COLO668 (cell line): ENCODE measurements around the gene CTNNBL1.

Source experiments
- DNase-seq: peaks from one replicate; lab custom pipeline; 2025; ENCODE audit not compliant: unreplicated experiment; lab: John Stamatoyannopoulos, UW

Gene CTNNBL1

DNA sequence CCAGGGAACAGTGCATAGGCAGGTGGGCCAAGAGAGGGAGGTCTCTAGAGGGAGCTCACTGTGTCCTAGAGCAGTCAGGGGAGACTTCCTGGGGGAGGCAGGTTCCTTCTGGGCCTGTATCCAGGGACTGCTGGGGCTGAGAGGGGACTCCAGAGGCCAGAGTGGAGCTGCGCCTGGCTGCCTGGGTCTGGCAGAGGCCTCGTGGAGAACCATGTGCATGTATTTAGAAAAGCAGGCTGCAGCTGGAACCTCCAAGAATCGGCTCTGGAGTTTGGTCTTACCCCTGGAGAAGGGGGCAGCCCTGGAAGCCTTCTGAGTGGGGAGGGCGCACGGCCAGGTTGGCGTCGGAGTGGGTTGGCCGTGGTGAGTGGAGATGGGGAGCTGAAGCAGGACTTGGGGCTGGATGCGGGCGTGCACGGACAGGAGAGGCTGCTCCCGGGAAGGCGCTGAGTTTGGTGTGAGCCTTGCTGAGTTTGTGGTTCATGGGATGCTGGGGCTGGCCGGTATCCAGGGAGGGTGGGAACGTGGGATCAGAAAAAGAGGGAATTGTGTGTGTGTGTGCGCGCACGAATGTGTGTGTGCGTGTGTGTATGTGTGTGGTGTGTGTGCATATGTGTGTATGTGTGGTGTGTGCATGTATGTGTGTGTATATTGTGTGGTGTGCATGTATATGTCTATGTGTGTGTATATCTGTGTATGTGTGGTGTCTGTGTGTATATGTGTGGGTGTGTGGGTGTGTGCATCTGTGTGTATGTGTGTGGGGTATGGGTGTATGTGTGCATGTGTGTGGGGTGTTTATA lies 219.9 kb downstream of the CTNNBL1 start:
- DNase-seq, result no peak

- no peak for DNase-seq
Measured at GRCh38 chr20:37914367-37914671, 220.5 kb downstream of the CTNNBL1 start.

DNA sequence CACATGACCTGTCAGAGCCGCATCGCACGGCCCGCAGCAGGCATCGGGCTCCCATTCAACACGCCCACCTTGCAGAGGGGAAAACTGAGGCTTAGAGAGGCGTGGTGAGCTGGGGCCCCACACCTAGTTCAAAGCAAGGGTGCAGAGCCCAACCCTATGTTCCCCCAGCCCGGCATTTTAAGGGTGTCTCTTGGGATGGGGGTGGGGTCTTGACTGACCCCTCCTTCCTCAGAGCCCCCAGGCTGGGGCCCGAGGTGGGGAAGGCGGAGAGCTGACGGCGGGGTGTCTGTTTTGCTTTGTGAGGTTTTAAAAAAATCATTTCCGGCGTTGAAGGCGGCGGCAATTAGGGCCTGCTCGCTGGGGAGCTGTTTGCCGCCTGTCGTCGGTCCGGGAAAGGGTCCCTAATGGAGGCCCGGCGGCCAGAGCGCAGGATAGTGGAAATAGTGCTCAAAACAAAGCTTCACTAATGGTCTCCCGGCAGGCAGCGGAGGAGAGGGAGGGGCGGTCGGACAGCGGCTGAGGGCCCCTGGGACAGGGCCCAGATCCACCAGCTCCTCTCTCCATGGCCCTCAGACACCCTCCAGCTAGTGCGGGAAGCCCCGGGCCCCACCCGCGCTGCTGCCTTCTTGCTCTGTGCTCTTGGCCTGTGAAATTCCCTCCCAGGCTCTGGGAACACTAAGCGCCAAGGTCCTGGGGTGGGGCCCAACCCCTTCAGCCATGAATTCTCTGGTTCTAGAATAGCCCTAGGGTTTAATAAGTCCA lies 221.0 kb downstream of the CTNNBL1 start:
- peak; percentile 19 for DNase-seq

- no peak for DNase-seq
Measured at GRCh38 chr20:37915434-37915787, 221.6 kb downstream of the CTNNBL1 start.

DNA sequence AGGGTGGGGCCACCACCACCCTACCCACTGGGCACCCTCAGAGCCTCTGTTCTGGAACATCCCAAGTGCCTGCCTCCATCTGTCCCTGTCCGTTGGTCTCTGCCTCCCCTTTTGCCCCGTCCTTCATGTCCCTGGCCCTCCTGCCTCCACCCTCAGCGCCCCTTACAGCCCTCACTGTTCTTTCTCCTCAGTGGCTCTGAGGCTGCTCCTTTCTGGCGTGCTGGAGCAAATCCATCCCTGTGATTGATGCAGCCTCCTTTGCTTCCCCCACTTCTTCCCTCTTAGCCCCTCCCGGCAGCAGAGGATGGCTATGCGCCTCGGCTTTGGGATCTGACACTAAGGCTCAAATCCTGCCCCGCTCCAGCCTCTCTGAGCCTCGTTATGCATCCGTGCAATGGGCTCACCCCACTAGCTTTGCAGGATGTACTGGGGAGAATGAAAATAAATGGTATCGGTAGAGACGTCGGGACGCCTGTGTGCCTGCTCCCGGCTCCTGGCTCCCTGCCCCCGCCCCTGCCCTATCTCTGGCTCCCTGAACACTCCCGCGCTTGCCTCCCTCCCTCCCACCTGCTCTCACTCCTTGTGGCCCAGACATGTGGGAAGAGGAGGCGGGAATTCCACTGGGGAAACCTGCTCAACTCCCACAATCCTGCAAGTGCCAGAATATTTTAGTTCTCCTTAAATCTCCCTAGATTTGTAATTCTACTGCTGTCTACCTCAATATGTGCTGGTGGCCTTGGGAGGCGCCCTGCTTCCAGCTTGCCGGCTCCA lies 222.2 kb downstream of the CTNNBL1 start:
- peak; percentile 36 for DNase-seq

- no peak for DNase-seq
Measured at GRCh38 chr20:37917461-37917860, 223.6 kb downstream of the CTNNBL1 start.

GRCh38 chr20:37918035-37918434 lies 224.2 kb downstream of the CTNNBL1 start:
- no peak for DNase-seq

DNA sequence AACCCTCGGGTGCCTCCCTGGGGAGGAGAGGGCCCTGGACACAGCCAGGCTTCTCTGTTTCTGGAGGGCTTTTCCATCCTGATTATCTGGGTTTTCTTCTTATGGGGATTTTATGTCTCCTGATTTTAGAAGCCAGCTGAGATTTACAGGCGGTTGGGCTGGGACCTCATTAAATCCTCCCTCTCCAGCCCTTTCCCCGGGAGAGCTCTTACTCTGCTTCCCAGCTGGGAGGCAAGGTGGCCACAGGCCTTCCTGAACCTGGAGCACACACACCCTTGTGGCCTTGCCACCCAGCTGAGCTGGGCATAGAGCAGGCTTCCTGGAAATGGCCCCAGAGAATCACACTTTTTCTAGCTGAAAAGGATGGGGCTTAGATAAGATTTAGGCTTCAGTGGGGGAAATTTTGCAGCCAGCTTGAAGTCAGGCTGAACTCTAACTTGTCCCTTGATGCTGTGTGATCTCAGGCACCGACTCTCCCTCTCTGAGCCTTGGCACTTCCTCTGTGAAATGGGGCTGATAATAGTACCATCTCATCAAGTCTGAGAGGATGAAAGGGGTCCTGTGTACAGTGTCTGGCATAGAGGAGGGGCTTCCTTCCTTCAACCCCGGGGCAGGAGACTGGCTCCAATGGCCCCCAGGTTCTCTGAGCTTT lies 225.7 kb downstream of the CTNNBL1 start:
- DNase-seq, result no peak

- DNase-seq, result peak; percentile 54
Measured at GRCh38 chr20:37920270-37920669, 226.4 kb downstream of the CTNNBL1 start.

- DNase-seq, result no peak
Measured at GRCh38 chr20:37920679-37921322, 227.0 kb downstream of the CTNNBL1 start.

- no peak for DNase-seq
Measured at GRCh38 chr20:37921341-37921929, 227.6 kb downstream of the CTNNBL1 start.
